OCI-M2 (cell line): ENCODE measurements around the gene HSD17B14.
A peak's percentile ranks its signal among the peaks of the same experiment; 100 is the strongest.
"Not testable (repeated sequence)": the region's sequence is repeated elsewhere in the genome, so short reads cannot be mapped to it uniquely, and the experiment has no call there.

ENCODE experiments used
- DNase-seq: peaks from one replicate; lab custom pipeline; 2025; ENCODE audit not compliant: unreplicated experiment; lab: John Stamatoyannopoulos, UW

Gene HSD17B14

GRCh38 chr19:48799358-48800300, 36.7 kb downstream of the HSD17B14 start:
- no peak for DNase-seq

- no peak for DNase-seq
These were observed 37.4 kb downstream of the HSD17B14 start for GRCh38 chr19:48798937-48799336.

DNA sequence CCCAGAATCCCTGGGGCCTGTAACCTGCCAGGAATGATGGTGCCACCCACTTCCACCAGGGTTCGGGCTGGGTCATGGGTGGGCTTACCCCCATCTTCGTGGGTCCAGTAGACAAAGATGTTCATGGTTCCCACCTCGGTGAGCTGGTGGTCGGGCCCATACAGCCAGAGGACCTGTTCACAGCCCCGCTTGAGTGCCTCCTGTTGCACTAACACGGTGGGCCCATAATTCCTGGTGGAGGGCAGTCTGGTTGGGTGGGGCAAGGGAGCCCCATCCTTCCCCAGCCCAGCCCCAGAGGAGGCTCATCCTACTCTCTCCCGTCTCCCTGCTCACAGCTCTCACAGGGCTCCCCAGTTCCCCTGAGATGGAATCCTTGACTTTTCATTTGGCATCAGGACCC, 39.2 kb downstream of the HSD17B14 start:
- no peak for DNase-seq

DNA sequence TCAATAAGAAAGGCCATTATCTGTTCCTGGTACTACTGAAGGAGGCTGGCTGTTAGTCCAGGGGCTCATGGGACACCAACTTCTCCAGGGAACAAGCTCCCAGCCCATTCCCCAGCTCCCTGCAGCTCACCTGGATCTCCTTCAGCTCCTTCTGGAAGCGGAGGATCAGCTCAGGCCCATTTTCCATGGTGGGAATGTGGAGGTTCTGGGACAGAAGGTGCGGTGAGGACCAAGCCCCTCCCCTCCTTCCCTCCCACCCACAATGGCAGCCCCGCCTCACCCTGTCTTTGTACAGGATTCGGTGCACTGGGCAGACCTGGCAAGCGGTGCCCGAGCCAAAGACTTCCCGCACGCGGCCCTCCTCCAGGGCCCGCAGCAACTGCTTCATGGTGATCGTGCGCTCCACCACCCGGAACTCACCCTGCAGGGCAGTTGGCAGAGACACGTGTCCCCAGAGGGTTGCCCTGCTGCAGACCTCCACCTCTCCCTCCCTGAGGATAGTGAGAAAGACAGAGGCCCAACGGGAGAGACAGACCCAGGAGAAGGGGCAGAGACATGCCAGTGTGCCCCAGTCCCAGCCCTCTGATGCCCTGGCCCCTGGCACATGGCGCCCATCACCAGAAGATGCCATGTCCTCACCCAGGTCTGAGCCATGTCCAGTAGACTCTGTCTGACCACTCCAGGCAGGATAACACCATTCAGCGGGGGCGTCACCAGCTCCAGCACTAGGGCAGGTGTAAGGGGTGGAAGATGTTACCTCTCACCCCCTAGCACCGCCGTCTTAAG, 39.8 kb downstream of the HSD17B14 start:
- DNase-seq, result no peak

DNA sequence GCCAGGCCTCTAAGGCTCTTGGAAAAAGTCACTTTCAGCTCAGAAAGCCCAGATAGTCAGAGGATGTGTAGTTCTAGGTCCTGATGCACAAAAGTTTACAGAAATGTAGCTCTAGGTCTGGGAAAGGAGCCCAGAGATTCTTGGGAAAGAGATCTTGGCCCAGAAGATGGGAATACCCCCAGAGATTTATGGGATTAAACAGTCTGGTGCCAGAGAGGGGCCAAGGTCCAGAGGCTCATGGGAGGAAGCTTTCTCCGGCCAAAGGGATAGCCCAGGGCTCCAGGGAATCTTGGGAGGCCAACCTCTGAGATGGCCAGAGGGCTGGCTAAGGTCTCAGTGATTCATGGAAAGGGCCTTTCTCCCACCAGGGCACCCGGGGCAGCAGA, 40.6 kb downstream of the HSD17B14 start:
- no peak for DNase-seq

GRCh38 chr19:48795055-48795684, 41.1 kb downstream of the HSD17B14 start:
- peak; percentile 92 for DNase-seq

DNA sequence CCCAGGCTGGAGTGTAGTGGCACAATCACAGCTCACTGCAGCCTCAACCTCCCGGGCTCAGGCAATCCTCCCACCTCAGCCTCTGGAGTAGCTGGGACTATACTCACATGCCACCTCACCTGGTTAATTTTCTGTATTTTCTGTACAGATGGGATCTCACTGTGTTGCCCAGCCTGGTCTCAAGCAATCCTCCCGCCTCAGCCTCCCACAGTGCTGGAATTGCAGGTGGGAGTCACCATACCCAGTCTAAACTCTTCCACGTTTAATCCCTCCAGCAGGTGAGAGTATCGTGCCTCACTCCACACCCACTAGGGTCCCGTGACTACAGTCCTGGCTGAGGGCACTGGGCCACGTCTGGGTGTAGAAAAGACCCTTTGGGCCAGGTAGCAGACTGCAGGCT, 42.0 kb downstream of the HSD17B14 start:
- DNase-seq, result no peak

GRCh38 chr19:48793271-48793670, 43.0 kb downstream of the HSD17B14 start:
- no peak for DNase-seq

DNA sequence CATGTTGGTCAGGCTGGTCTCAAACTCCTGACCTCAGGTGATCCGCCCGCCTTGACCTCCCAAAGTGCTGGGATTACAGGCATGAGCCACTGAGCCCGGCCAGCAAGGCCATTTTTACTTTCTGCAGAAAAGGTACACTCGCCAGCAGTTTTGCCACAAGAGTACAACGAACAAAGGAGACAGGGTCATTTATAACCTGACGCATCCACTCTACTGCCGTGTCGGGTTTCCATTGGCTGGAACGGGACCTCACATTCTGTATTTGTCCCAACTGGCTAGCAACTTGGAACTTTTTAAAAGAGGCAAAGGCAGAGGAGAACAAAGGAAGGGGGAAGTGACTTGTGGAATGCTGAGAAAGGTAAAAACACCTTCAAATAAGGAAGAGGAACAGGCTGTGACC, 49.0 kb downstream of the HSD17B14 start:
- DNase-seq, result not testable (repeated sequence)

DNA sequence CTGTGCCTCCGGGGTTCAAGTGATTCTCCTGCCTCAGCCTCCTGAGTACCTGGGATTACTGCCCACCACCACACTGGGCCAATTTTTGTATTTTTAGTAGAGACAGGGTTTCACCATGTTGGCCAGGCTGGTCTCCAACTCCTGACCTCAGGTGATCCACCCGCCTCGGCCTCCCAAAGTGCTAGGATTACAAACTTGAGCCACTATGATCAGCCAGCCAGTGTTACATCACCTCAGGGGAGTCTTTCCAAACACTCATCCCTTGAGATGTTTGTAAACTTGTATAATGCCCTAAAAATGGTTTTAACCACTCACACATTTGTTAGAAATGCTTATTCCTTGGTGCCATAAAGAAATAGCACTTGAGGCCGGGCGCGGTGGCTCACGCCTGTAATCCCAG, 49.9 kb downstream of the HSD17B14 start:
- DNase-seq, result not testable (repeated sequence)

GRCh38 chr19:48784527-48784926, 51.8 kb downstream of the HSD17B14 start:
- DNase-seq, result peak; percentile 46

DNA sequence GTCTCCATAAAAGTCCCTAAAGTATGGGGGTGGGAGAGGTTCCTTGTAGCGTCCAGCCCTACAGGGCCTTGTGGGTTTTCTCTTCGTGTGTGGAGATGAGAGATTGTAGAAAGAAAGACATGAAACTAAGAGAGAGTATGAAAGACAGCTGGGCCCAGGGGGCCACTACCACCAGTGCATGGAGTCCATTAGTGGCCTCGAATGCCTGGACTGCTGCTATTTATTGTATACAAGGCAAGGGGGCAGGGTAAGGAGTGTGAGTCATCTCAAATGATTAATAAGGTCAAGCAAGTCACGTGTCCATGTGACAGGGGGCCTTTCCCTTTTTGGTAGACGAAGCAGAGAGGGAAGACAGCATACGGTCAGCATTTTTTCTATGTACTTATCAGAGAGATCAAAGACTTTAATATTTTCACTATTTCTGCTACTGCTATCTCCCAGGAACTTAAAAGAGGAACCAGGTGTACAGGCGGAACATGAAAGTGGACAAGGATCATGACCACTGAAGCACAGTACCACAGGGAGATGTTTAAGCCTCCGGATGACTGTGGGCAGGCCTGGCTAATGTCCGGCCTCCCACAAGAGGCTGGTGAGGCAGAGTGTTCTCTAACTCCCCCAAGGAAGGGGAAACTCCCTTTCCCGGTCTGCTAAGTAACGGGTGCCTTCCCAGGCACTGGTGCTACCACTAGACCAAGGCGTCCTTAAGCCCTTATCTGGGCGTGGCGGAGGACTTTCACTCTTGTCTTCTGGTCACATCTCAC, 55.5 kb downstream of the HSD17B14 start:
- no peak for DNase-seq

DNA sequence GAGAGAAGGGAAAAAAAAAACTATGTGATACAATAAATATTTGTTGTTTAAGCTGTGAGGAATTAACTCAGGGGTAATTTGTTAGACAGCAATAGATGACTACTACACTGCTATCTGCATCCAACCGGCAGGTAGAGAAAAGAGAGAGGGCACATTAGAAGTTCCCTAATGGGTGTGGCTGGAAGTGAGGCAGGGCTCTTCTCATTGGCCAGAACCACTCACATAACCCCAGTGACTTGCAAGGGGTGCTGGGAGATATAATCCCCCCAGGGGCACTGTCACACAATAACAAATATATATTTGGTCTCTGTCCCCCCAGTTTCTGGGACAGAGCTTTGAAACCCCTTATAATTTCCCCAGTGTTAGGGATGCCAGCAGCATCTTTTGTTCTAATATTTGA, 56.7 kb downstream of the HSD17B14 start:
- DNase-seq, result no peak

DNA sequence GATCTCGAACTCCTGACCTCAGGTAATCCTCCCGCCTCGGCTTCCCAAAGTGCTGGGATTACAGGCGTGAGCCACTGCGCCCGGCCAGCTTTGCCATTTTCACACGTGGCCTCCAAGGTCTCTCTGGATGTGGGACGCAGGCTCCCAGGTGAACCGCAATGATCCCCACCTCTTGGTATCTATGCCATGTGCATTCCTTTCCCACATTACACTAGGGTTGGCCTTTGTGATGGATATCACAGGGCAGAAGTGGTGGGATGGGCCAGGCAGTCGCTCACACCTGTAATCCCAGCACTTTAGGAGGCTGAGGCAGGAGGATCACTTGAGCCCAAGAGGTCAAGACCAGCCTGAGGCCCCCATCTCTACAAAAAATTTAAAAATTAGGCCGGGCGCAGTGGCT, 58.6 kb downstream of the HSD17B14 start:
- DNase-seq, result no peak

- no peak for DNase-seq
These were observed 59.2 kb downstream of the HSD17B14 start for GRCh38 chr19:48777139-48777538.

- no peak for DNase-seq
These were observed 63.8 kb downstream of the HSD17B14 start for GRCh38 chr19:48772503-48772953.

- DNase-seq, result no peak
These were observed 65.4 kb downstream of the HSD17B14 start for GRCh38 chr19:48770734-48771472.

DNA sequence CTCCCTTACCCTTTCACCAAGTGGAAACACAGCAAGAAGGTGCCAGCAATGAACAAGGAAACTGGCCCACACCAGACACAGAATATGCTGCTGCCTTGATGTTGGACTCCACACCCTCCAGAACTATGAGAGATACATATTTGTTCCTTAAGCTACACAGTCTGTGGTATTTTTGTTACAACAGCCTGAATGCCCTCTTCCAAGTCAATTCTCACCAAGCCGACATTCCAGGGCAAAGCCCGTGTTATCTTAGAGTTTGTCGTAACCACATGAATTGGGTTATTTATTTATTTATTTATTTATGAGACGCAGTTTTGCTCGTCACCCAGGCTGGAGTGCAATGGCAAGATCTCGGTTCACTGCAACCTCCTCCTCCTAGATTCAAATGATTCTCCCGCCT, 66.0 kb downstream of the HSD17B14 start:
- DNase-seq, result no peak

DNA sequence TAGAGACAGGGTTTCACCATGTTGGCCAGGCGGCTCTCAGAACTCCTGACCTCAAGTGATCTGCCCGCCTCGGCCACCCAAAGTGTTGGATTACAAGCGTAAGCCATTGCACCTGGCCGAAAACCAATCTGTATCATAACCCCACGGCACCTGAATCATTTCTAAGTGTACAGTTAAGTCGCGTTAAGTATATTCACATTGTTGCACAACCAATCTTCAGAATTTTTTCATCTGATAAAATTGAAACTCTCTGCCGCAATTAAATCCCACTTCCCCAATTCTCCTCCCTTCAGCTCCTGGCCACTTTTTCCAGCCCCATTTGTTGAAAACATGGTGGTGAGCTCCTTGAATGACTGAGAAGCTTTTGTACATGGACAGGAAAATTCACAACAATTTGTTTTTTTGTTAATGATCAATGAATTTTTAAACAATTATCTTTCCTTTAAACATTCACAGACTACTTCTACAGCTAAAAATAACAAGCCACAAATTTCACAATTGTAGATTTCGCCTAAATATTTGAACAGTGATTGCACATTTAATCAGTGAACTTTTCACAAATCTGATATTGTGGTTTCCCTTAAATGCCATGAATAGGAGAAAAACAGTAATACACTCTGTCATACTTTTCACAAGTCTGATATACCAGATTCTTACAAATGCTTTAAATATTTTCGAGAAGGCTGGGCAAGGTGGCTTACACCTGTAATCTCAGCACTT, 67.1 kb downstream of the HSD17B14 start:
- DNase-seq, result no peak
